ENCODE data around the gene HIC1.
A peak's percentile ranks its signal among the peaks of the same experiment; 100 is the strongest.

Gene HIC1

GRCh38 chr17:2028234-2028614 lies 26.7 kb upstream of the HIC1 start:
- no peak overlapping the region for H3K27ac ChIP-seq (replicated peaks)
- DNase-seq (ENCODE audit: low read depth in 1 of 2, low spot score in 1 of 2) = no peak
- TF ChIP-seq CTCF (IDR thresholded peaks at IDR 0.05; ENCODE audit: insufficient read depth, low read length) (no peak), REST (IDR thresholded peaks at IDR 0.05; ENCODE audit: insufficient replicate concordance, low read depth) (no peak), SPI1 (IDR thresholded peaks at IDR 0.05; ENCODE audit: borderline replicate concordance, low read depth) (no peak), POLR2AphosphoS5 (IDR thresholded peaks at IDR 0.05; ENCODE audit: low read depth) (no peak), GABPA (IDR thresholded peaks at IDR 0.05; ENCODE audit: low read depth) (no peak)
- no peak overlapping the region for H3K4me3 ChIP-seq (replicated peaks; ENCODE audit: insufficient read depth, low read length)
- H3K27me3 ChIP-seq (ENCODE audit: insufficient read depth, poor library complexity, severe bottlenecking) = peaks cover 8% of the 10 kb centered on the region

- H3K27me3 ChIP-seq (ENCODE audit: insufficient read depth, poor library complexity, severe bottlenecking) = peaks cover 8% of the 10 kb centered on the region
- TF ChIP-seq REST (IDR thresholded peaks at IDR 0.05; ENCODE audit: insufficient replicate concordance, low read depth) (no peak), CTCF (IDR thresholded peaks at IDR 0.05; ENCODE audit: insufficient read depth, low read length) (no peak), GABPA (IDR thresholded peaks at IDR 0.05; ENCODE audit: low read depth) (no peak), POLR2AphosphoS5 (IDR thresholded peaks at IDR 0.05; ENCODE audit: low read depth) (no peak), SPI1 (IDR thresholded peaks at IDR 0.05; ENCODE audit: borderline replicate concordance, low read depth) (no peak)
- no peak for DNase-seq (ENCODE audit: low read depth in 1 of 2, low spot score in 1 of 2)
These were observed 26.2 kb upstream of the HIC1 start for GRCh38 chr17:2028737-2029136.

DNA sequence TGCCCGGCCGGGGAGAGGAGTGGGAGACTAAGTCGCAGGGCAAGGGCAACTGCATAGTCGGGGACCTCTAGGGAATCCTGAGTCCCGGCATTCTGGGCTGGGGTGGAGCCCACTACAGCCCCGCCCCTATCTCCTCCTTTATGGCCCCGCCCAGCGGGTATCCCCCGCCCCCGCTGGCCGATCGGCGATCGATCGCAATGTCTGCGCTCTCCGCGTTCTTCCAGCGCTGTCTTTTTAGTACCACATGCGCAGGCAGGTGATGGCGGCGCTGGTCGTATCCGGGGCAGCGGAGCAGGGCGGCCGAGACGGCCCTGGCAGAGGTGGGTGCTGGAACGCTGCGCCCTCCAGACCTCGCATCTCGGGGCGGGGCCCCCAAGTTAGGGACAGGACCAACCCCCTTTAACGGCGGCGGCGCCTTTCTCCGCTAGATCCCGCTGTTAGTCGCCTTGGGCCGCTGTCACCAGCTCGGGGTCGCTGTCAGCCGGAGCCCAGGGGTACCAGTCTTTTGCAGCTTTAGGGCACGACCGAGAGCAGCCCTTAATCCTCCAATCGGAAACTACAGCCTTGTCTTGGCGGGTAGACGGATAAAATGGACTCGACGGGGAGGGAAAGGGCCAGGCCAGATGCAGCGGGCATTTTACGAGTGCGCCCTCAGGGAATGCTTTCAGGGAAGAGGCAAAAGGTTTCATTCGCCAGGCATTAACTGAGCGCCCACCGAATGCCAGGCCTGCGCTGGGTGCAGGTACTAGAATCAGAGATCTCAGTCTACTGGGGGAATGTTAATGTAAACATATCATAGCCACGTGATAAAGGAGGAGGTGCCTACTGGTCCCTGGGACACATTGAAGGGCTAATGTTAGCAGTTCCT lies 24.8 kb upstream of the HIC1 start, which contains the start of gene DPH1:
Gene DPH1 (plus strand): TSS at position 243 of the 868 bp plus-strand sequence. CDS start 17 bp downstream, at position 260.
- DNase-seq (ENCODE audit: low read depth in 1 of 2, low spot score in 1 of 2) = peak in 1 of 2 experiments; percentile 73
- H3K4me3 ChIP-seq (replicated peaks; ENCODE audit: insufficient read depth, low read length) = peak within 1 kb of the TSS; percentile 97
- H3K27ac ChIP-seq (replicated peaks) = peak within 1 kb of the TSS; percentile 62
- peak; percentile 65 for TF ChIP-seq POLR2AphosphoS5 (IDR thresholded peaks at IDR 0.05; ENCODE audit: low read depth)
- TF ChIP-seq CTCF (IDR thresholded peaks at IDR 0.05; ENCODE audit: insufficient read depth, low read length) = no peak
- peak; percentile 36 for TF ChIP-seq REST (IDR thresholded peaks at IDR 0.05; ENCODE audit: insufficient replicate concordance, low read depth)
- peak; percentile 24; the same call in 1 of the 2 replicates for TF ChIP-seq SPI1 (IDR thresholded peaks at IDR 0.05; ENCODE audit: borderline replicate concordance, low read depth)
- no peak for TF ChIP-seq GABPA (IDR thresholded peaks at IDR 0.05; ENCODE audit: low read depth)
- peaks cover 8% of the 10 kb centered on the region for H3K27me3 ChIP-seq (ENCODE audit: insufficient read depth, poor library complexity, severe bottlenecking)

More at GRCh38 chr17:2028737-2029136, 26.2 kb upstream of the HIC1 start:
- Histone ChIP-seq H3K4me3 (replicated peaks; ENCODE audit: insufficient read depth, low read length) (no peak overlapping the region), H3K27ac (replicated peaks) (no peak overlapping the region)

Measured in HL-60 (cell line).